Muscle layer of colon (tissue), 2 donors: ENCODE measurements around the gene PARVB.
"Not testable (repeated sequence)": the region's sequence is repeated elsewhere in the genome, so short reads cannot be mapped to it uniquely, and the experiment has no call there.

Source experiments
- H3K27ac ChIP-seq: one replicate; pipeline ENCODE4 v1.7.0; 2013; ENCODE audit warnings: low read depth, mild to moderate bottlenecking, low read length, moderate library complexity
- H3K27me3 ChIP-seq, 2 donors: one replicate each; pipeline ENCODE4 v1.7.0; 2013; ENCODE audit warnings: low read length in 2 of 2, mild to moderate bottlenecking in 2 of 2; ENCODE audit not compliant: insufficient read depth in 2 of 2, control insufficient read depth in 1 of 2
- H3K36me3 ChIP-seq: one replicate; pipeline ENCODE4 v1.7.0; 2013; ENCODE audit warnings: mild to moderate bottlenecking, low read length; ENCODE audit not compliant: insufficient read depth
- H3K4me1 ChIP-seq: one replicate; pipeline ENCODE4 v1.7.0; 2013; ENCODE audit warnings: mild to moderate bottlenecking, low read length; ENCODE audit not compliant: insufficient read depth
- H3K4me3 ChIP-seq, 2 donors: one replicate each; pipeline ENCODE4 v1.7.0; 2013; ENCODE audit warnings: low read length in 2 of 2, low read depth in 1 of 2, mild to moderate bottlenecking in 1 of 2, moderate library complexity in 1 of 2
- H3K9ac ChIP-seq: one replicate; pipeline ENCODE4 v1.7.0; 2013; ENCODE audit warnings: low read length
- H3K9me3 ChIP-seq: one replicate; pipeline ENCODE4 v1.7.0; 2013; ENCODE audit warnings: mild to moderate bottlenecking, low read length
- donor health status: abdominal sarcoma.
- donor health status: Adenocarcinoma of cecum.

Gene PARVB

GRCh38 chr22:44108076-44108475, 84.0 kb downstream of the PARVB start:
- no peaks in the 10 kb centered on the region for H3K4me1 ChIP-seq
- no peaks in the 10 kb centered on the region for H3K27me3 ChIP-seq
- no peak overlapping the region for H3K4me3 ChIP-seq
- H3K36me3 ChIP-seq: peaks cover 5% of the 10 kb centered on the region
- no peaks in the 10 kb centered on the region for H3K9me3 ChIP-seq
- no peak overlapping the region for H3K9ac ChIP-seq
- H3K27ac ChIP-seq: no peak overlapping the region

GRCh38 chr22:44108806-44109385, 84.8 kb downstream of the PARVB start:
- Histone ChIP-seq H3K27me3 (no peaks in the 10 kb centered on the region), H3K9me3 (no peaks in the 10 kb centered on the region), H3K9ac (no peak overlapping the region), H3K27ac (no peak overlapping the region), H3K36me3 (peaks cover 5% of the 10 kb centered on the region), H3K4me3 (no peak overlapping the region), H3K4me1 (no peaks in the 10 kb centered on the region)

- Histone ChIP-seq H3K9me3 (no peaks in the 10 kb centered on the region), H3K4me3 (no peak overlapping the region), H3K4me1 (no peaks in the 10 kb centered on the region), H3K27ac (no peak overlapping the region), H3K9ac (no peak overlapping the region), H3K27me3 (no peaks in the 10 kb centered on the region), H3K36me3 (peaks cover 5% of the 10 kb centered on the region)
These were observed 85.3 kb downstream of the PARVB start for GRCh38 chr22:44109416-44109815.

- H3K4me1 ChIP-seq, H3K9me3 ChIP-seq, H3K27ac ChIP-seq, H3K9ac ChIP-seq, H3K36me3 ChIP-seq, H3K4me3 ChIP-seq, H3K27me3 ChIP-seq: not testable (repeated sequence)
These were observed 86.6 kb downstream of the PARVB start for GRCh38 chr22:44110656-44111055.

- Histone ChIP-seq H3K36me3 (no peaks in the 10 kb centered on the region), H3K9ac (no peak overlapping the region), H3K27ac (no peak overlapping the region), H3K4me3 (no peak overlapping the region), H3K4me1 (no peaks in the 10 kb centered on the region), H3K27me3 (no peaks in the 10 kb centered on the region), H3K9me3 (no peaks in the 10 kb centered on the region)
These were observed 87.6 kb downstream of the PARVB start for GRCh38 chr22:44111562-44112155.

- Histone ChIP-seq H3K36me3 (no peaks in the 10 kb centered on the region), H3K27me3 (no peaks in the 10 kb centered on the region), H3K4me1 (no peaks in the 10 kb centered on the region), H3K4me3 (no peak overlapping the region), H3K9ac (no peak overlapping the region), H3K27ac (no peak overlapping the region), H3K9me3 (no peaks in the 10 kb centered on the region)
These were observed 88.1 kb downstream of the PARVB start for GRCh38 chr22:44112191-44112590.

- no peaks in the 10 kb centered on the region for H3K9me3 ChIP-seq
- no peaks in the 10 kb centered on the region for H3K4me1 ChIP-seq
- no peak overlapping the region for H3K4me3 ChIP-seq
- no peaks in the 10 kb centered on the region for H3K27me3 ChIP-seq
- H3K36me3 ChIP-seq: peaks cover 9% of the 10 kb centered on the region
- no peak overlapping the region for H3K9ac ChIP-seq
- H3K27ac ChIP-seq: no peak overlapping the region
These were observed 92.2 kb downstream of the PARVB start for GRCh38 chr22:44116331-44116730.

GRCh38 chr22:44116755-44117684, 92.9 kb downstream of the PARVB start:
- no peaks in the 10 kb centered on the region for H3K9me3 ChIP-seq
- no peaks in the 10 kb centered on the region for H3K4me1 ChIP-seq
- H3K9ac ChIP-seq: no peak overlapping the region
- H3K36me3 ChIP-seq: peaks cover 9% of the 10 kb centered on the region
- H3K27ac ChIP-seq: no peak overlapping the region
- H3K27me3 ChIP-seq: no peaks in the 10 kb centered on the region
- H3K4me3 ChIP-seq: no peak overlapping the region

GRCh38 chr22:44117746-44118145, 93.6 kb downstream of the PARVB start:
- Histone ChIP-seq H3K36me3 (peaks cover 9% of the 10 kb centered on the region), H3K9ac (no peak overlapping the region), H3K9me3 (no peaks in the 10 kb centered on the region), H3K4me3 (no peak overlapping the region), H3K27ac (no peak overlapping the region), H3K4me1 (no peaks in the 10 kb centered on the region), H3K27me3 (no peaks in the 10 kb centered on the region)

GRCh38 chr22:44118645-44119315, 94.7 kb downstream of the PARVB start:
- H3K36me3 ChIP-seq: peaks cover 9% of the 10 kb centered on the region
- no peak overlapping the region for H3K9ac ChIP-seq
- H3K27me3 ChIP-seq: no peaks in the 10 kb centered on the region
- no peaks in the 10 kb centered on the region for H3K9me3 ChIP-seq
- H3K4me3 ChIP-seq: no peak overlapping the region
- no peak overlapping the region for H3K27ac ChIP-seq
- no peaks in the 10 kb centered on the region for H3K4me1 ChIP-seq

- H3K9ac ChIP-seq: no peak overlapping the region
- no peak overlapping the region for H3K4me3 ChIP-seq
- no peak overlapping the region for H3K27ac ChIP-seq
- H3K27me3 ChIP-seq: no peaks in the 10 kb centered on the region
- H3K4me1 ChIP-seq: no peaks in the 10 kb centered on the region
- no peaks in the 10 kb centered on the region for H3K9me3 ChIP-seq
- H3K36me3 ChIP-seq: peaks cover 9% of the 10 kb centered on the region
These were observed 95.7 kb downstream of the PARVB start for GRCh38 chr22:44119669-44120313.
